Suppressor macrophage (primary cell): Measurements from ENCODE around the gene CDH13.
A peak's percentile ranks its signal among the peaks of the same experiment; 100 is the strongest.

Experiments
- DNase-seq, 4 experiments: peaks; one replicate each; pipeline ENCODE4 v3.0.0-alpha.2; 2020 to 2022

Gene CDH13

DNA sequence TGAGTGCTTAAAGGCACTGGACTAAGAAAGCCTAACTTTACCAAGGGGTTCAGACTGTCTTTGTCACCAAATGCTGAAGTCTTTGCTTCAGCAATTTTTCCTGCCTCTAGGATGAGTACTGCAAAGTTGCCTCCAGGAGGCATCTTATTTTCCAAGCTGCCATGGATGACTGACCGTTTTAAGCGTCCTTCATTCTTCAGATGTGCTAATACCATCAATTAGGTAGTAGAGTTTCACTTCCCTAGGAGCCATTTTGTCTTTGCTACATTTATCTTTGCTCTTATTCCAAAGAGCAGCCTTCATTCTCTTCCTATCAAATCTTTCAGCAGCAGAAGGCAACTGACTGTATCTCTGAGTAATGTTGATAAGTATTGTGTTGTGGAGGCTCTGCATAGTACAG is 440.1 kb downstream of the CDH13 start:
- no peak for DNase-seq

DNA sequence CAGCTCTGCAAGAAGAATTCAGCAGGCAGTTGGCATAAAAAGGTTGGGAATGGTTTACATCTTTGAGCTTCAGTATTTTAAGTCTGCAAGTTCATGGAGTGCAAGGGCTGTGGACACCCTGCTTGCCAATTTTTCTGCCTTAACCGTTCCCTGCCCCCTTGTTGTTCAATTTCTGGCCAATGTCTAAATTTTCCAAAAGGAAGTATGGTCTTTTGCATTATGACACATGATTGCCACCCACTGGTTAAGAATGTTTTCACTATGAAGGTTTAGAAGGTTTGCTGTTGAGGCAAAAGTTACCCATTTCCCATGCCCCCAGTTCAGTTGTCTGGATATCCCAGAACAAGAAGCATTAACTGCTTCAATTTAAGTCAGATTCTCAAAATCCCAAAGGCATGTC is 441.9 kb downstream of the CDH13 start:
- no peak for DNase-seq

DNA sequence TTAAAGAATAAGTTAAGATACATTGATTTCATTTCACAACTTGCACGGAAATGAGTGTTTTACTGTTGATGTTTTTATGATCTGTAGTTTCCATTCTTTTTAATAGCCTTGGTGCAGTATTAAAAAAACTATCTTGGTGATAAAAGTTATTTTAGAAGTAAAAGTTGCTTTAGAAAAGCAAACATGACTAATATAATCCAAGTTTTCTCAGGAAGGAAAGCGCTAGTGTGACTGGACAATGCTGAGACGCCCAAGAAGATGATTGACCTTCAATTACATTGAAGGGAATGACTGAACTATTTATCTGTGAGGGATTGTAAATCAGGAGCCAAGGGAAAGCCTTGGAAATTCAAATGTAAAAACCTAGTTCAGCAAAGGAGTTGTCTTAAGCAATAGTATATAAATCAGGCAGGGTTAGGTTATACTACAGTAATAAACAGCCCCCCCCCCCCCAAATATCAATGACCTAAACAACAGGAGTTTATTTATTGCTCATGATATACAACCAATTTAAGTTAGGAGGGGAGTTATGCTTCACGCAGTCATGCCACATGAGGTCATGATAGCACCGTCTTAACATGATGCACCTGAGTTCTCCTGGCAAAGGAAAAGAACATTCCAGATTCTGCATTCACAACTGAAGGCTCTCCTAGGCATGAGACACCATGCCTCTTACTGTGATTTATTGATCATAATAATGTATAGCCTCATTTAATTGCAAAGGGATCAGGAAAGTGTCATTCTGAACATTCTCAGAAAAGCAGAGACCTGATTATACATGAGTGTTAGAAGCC is 443.8 kb downstream of the CDH13 start:
- no peak for DNase-seq

DNA sequence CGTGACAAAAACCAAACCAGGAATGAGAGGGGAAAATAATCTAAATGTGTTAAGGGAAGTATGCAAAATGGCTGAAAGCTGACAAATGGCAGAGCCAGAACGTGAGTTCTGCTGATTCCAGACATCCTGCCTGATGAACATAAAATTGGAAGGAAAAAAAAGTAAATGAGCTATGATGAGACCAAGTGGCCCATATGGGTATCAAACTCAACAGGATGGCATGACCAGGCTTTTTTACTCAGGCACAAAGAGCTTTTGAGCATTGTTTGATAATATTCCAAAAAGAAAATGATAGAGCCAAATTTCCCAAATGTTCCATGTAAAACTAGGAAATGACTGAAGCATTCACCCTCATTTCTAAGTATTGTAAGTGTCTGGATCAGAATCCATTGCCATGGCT is 449.2 kb downstream of the CDH13 start:
- DNase-seq = no peak

DNA sequence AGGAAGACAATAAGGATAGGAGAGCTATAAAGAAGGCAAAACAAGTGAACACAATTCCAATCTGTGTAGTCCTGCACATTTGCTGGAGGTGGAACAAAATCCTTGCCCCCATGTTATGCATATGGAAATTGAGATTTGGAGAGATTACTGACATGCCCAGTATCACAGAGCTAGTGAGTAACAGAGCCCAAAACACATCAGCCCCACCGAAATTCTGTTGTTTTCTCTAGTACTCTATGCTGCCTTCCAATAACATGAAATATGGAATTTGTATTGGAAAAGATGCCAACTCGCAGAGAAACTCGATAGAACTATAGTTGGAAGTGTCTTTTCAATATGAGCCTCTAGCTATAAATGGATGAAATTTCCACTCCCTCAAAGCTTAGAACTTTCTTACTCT is 456.6 kb downstream of the CDH13 start:
- no peak for DNase-seq

DNA sequence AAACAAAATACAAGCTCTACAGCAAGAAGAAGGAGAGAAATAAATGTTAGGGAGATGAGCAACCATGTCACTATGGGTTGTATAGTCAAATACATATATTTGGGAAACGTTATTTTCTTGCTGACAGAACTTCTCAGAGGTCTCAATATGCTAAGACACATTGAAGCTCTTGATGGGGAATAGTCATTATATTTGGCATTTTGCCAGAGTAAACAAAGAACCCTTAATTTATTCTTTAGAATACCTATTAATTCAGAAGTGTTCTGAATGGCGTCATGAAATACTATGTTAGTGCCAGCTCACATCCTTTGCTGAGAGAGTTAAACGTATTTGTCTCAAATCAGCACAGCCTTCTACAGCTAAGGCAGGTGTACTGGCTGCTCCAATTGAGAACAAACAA is 458.9 kb downstream of the CDH13 start:
- no peak for DNase-seq

DNA sequence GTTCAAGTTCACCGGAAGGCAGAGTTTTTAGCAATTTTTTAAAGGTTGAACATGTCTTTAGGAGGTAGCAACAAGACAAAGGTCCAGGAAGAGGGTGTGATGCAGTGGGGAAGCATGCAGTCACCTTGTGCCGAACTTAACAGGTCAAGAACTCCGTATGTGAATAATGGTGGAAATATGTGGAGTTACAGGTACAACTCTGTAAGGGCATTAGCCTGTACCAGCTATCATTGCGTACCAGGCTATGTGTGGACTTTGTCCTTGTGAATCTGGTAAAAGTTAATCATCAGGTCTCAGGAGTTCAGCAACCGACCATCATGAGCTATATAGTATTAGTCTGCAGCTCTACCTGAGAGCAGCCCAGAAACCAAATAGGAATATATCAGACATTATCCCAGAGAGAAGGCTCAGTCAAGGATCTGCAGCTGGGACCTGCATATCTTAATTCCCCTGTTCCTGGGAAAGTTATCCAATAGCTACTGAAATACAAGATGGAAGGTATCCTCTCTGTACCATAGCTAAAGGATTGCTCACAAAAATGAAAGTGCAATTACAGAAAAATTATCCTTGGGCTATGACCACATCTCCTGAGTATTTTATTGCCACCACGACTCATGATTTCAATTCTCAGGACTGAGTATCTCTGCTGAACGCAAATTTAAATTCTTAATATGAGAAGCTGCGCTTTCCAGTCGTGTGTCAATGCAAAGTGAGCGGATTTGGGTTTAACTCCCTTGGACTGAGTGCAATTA is 469.3 kb downstream of the CDH13 start:
- DNase-seq = no peak

DNA sequence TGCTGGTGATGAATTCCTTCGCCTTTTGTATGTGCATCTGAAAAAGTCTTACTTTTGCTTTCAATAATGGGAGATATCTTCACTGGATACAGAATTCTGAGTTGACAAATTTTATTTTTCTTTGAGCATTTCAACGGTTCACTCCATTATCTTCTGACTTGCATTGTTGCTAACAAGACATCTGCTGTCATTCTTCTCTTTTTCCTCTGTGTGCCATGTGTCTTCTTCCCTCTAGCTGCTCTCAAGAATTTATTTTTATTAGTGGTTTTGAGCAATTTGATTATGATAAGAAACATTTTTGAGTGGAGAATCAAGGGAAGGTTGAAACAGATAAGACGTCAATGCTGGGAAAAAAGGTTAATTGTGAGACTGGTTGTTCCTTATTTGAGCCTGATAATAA is 471.8 kb downstream of the CDH13 start:
- DNase-seq = no peak

DNA sequence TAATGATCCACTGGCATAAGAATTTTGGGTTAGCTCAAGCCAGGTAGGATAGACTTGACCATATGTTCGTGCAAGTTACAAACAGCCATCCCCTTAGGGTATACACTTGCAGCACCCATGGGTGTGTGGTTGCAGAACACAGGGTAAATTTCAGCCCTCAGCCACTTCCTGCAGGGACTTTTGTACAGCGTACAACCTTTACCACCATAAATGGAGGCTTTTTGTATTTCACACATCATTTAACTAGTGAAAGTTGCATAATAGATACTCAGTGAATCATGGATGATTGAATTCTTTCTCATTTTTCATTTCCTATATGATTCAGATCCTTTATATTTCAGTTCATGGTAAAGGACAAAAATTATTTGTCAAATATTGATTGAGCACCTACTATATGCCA is 473.9 kb downstream of the CDH13 start:
- no peak for DNase-seq

DNA sequence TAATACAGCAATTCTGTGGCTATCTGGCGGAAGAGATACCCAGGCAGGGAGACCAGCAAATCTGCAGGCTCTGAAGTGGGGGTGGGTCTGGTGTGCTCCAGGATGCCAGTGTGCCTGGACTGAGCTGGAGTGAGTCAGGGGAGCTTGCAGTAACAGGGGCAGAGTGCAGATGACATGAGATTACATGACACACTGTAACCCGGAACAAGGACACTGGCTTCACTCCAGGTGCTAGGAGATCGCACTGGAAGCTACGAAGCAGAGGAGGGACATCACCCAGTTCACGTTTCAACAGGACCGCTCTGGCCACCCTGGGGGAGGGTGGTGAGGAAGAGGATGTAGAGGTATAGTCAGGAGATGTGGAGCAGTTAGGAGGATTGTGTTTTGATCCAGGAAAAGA is 475.6 kb downstream of the CDH13 start:
- DNase-seq = no peak

DNA sequence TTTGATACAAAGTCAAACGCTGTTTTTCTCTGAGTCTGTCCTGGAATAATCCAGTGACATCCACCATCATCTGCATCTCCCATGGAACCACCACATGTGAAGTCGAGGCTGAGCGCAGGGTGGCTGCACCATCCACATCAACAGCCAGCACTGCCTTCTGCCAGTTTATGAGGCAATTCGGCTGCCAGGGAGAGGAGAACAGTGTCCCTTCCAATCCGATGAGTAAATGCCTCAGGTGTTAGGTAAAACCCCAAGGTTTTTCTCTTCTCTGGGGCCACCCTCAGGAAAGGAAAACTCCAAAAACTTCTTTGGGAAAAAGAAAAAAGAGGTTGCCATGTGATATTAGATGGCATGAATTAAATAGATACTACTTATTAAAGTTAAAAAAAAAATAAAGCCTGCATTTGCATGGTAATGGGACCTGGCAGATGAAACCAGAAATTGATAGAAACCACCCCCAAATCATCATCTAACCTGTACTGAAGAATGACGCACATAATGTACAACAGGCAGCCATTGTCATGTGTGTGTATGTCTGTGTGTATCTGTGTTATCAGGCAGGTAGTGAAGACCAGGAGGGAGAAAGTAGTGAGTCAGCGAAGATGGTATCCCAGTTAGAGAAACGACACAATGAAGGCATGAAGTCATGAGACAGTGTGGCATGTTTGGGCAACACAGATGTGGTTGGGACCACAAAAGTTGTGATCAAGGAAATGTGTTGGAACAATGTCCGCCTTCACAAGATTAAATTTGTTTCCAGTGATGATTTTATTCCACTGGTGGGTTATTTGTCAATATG is 478.7 kb downstream of the CDH13 start:
- no peak for DNase-seq

DNA sequence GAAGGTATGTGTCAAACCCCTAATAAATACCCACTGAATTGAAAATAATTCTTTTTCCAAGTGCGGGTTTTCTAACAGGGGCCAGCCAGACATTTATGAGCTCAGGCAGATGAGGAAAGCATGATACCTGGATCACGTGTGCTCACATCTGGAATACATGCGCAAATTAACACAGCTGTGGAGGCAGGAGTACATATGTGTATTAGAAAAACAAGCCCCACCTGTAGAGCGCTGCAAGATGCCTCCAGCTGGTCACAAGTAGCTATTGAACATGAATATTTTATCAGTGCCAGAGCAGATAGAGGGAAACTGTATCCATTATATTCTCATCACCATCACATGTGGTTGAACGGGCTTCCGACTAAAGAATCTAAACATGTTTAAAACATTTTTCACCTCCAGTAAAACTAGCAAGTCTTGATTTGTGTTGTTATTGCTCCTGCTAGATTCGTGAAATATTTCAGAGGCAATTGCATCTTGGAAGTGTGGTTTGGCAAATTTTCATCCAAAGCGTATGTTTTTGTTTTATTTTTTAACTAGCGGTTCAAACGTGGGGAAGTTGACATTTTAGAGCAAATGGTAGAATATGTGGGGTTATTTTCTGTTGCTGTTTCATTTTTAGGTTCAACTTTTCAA is 482.8 kb downstream of the CDH13 start:
- DNase-seq = no peak

DNA sequence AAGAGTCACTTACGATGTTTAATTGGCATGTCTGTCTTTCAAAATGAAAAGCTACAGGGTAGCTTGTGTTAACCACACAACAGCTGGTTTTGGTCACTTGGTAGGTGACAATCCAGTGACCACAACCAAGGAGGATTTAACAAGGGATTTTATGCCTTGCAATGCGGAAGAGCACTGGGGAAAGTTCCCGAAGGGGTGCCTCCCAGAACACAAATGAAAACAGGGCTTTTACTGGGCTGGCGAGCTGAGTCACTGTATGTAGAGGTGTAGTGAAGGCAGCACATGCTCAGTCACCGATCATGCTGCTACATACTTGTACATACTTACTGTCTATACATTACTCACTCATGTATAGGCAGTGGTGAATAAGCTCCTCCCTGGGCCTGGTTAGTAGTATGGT is 483.5 kb downstream of the CDH13 start:
- no peak for DNase-seq

DNA sequence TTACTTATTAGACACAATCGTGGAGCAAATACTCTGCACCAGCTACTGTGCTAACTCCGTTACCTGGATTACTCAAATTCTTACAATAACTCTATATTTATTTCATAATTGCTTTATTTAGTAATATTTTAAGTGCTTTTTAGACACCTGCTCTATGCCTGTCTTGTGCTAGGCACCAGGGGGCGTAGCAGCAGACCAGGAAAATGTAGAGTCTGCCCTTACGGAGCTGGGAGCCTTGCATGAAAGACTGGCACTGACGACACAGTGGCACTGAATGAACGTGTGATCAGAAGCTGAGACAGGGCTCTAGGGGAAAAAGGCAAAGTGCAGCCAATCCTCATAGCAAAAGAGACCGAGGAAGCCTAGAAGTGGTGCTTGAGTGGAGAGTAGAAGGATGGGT is 486.5 kb downstream of the CDH13 start:
- peak in 3 of 4 experiments; percentile 10 to 35 (median 19) for DNase-seq

DNA sequence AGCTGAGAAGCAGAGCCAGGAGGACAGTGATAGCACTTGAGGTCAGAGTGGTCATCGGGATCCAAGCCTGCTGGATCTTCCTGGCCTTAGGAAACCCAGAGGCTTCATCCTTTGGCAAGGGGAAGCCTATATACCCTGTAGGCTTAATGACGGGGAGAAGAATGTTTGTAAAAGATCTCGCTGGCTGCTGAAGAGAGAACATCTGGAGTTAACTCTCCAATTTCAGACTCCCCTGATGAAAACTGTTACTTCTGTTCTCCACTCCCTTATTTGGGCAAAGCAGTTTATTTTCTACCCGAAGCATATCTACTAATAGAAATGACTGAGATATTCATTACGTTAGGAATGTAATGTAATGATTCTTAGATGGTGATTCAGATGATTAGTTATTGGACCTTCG is 487.0 kb downstream of the CDH13 start:
- no peak for DNase-seq

DNA sequence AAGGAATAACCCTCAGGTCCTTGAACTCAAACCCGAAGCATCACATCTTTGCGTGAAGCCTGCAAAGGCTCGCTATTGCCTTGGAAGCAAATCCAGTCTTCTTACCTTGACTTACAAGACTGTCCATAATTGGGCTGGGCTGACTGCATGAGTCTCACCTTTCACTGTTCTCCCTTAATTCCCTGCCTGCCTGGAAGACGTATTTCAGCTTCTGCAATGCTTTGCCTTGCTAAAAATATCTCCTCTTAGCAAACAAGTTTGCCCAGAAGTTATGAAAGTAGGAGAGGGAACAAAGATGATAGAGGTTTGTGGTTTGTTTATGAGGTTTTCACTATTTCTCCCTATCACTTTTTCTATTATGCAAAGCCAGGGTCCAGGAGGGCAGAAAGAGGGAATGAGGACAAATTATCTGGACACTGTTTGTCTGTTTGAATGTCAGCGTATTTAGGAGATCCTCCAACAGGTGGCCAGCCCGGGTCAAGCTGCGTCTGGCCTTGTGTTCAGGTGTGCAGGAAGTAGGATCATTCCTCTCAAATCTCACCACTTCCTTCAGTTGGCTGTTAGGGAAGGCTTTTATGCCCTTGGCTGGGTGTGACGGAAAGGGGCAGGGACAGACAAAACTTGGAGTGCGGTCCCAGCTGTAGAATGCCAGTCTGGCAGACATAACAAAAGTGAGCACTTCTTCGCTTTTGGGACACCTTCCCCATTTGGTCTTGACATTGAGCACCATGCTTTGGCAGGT is 488.9 kb downstream of the CDH13 start:
- no peak for DNase-seq

DNA sequence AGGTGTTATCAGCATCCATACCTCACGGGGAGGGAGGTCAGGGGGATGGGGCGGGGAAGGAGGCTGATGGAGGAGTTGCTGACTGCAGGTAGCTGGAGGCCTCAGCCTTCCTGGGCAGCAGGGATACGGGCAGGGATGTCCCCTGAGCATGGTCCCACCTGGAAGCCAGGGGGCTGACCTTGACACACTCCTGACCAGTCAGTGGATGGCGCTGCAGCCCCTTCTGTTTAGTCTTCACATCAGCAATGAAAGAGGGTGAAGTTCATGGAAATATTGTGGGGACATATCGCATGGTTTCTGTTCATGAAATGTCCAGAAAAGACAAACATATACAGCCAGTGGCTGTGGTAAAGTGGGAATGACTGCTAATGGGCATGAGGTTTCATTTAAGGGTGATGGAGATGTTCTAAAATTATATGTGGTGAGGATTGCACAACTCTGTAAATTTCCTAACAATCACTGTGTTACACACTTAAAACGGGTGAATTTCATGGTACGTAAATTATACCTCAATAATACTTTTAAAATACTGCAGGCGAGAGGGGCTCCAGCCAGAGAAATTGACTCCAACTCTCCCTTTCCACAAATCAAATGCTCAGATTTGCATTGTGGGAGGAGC is 489.6 kb downstream of the CDH13 start:
- DNase-seq = no peak

DNA sequence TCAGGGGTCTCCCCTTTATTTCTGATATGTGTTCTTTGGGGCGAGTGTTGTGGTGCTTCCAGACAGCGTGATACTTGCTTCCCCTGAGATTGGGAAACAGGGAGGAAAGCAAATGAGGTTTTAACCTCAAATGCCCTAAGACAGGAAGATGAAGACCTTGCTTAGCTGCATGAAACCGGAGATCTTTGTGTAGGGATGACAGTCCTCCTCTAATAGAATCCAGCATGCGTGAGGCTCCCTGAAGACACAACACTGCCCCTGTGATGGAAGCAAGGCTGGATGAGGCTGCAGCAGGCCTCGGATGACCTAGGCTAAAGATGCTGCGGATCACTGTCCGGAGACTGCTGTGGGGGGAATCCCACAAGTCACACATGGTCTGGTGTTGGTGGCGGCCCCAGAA is 491.0 kb downstream of the CDH13 start:
- no peak for DNase-seq

DNA sequence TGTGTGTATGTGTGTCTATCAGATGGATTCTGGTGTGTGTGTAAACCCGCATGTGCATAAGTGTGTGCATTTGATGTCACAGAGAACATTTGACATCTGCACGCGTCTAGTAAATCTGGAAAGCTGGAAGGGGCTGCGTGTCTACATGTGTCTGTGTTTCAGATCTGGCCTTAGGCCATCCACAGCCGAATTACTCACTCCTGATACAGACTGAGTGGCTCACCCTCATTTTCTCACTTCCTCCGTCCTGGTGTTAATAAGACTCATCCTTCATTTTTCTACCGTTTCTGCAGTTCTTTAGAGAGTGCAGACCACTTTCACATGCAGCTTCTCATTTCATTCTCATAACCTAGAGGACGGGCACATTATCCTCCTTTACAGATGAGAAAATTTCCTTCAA is 491.6 kb downstream of the CDH13 start:
- no peak for DNase-seq

DNA sequence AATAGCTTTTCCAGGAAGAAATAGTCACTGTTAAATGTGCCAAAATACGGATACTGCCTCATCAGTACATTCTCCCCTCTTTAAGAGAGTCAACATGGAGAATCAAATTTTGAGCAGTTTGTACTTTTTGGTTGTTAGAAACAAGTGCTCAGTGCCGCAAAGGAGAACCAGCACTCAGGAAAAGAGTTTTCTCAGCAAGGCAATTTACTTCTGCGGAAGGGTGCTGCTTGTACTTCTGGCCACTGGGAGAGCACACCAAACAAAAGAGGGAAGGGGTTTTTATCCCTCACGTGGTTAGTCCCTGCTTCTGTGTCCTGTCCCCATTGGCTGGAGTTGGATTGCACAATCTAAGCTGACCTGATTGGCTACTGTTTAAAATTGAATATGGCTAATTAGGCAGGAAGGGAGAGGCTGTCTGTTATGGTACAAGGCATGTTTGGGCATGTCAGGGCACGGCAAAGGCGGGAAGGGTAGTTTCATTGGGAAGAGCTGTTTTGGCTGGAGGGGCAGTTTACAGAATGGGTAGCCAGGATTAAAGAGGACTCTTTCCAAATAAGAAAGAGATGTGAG is 499.3 kb downstream of the CDH13 start:
- DNase-seq = no peak

DNA sequence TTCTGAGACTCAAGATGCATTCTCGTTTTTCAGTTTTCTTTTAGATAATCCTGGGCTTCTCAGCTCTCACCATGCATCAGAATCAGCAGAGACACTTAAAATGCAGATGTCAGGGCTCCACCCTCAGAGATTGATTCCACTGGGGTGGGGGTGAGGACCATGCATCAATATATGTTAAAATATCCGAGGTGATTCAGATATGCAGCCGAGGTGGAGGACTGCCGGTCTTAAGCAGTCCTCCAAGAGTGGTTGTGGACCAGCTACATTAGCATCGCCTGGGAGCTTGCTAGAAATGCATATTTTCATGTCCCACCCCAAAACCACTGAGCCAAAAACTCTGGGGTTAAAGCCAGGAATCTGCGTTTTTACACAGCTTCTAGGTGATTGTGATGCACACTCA is 501.3 kb downstream of the CDH13 start:
- DNase-seq = no peak
